T-helper 1 cell (primary cell): Measurements from ENCODE around the gene AOAH.
"Not testable (repeated sequence)": the region's sequence is repeated elsewhere in the genome, so short reads cannot be mapped to it uniquely, and the experiment has no call there.

ENCODE experiments used
- DNase-seq, 5 donors: peaks; one replicate each; pipeline ENCODE4 v3.0.0-alpha.2; 2012 to 2020

The AOAH gene

GRCh38 chr7:36535866-36536664 is 188.2 kb downstream of the AOAH start:
- DNase-seq: no peak

- no peak for DNase-seq
Measured at GRCh38 chr7:36533717-36534116, 190.6 kb downstream of the AOAH start.

GRCh38 chr7:36532981-36533499 is 191.3 kb downstream of the AOAH start:
- no peak for DNase-seq

GRCh38 chr7:36531951-36532350 is 192.3 kb downstream of the AOAH start:
- DNase-seq: no peak

GRCh38 chr7:36530456-36530855 is 193.8 kb downstream of the AOAH start:
- no peak for DNase-seq

- DNase-seq: peak in 1 of 5 donors; percentile 26
Measured at GRCh38 chr7:36527549-36527913, 196.8 kb downstream of the AOAH start.

- peak in 1 of 5 donors; percentile 72 for DNase-seq
Measured at GRCh38 chr7:36526863-36527548, 197.3 kb downstream of the AOAH start.

GRCh38 chr7:36523371-36524101 is 200.8 kb downstream of the AOAH start:
- no peak for DNase-seq

- no peak for DNase-seq
Measured at GRCh38 chr7:36522453-36523007, 201.8 kb downstream of the AOAH start.

- no peak for DNase-seq
Measured at GRCh38 chr7:36521911-36522310, 202.4 kb downstream of the AOAH start.

- DNase-seq: no peak
Measured at GRCh38 chr7:36521133-36521532, 203.2 kb downstream of the AOAH start.

- no peak for DNase-seq
Measured at GRCh38 chr7:36515847-36516246, 208.4 kb downstream of the AOAH start.

- no peak for DNase-seq
Measured at GRCh38 chr7:36514289-36515243, 209.7 kb downstream of the AOAH start.

- DNase-seq: no peak
Measured at GRCh38 chr7:36513393-36513792, 210.9 kb downstream of the AOAH start.

- no peak for DNase-seq
Measured at GRCh38 chr7:36512616-36513015, 211.7 kb downstream of the AOAH start.

- DNase-seq: no peak
Measured at GRCh38 chr7:36509962-36510361, 214.3 kb downstream of the AOAH start.

- DNase-seq: no peak
Measured at GRCh38 chr7:36507475-36508440, 216.5 kb downstream of the AOAH start.

GRCh38 chr7:36506820-36507219 is 217.5 kb downstream of the AOAH start:
- DNase-seq: no peak

GRCh38 chr7:36506130-36506798 is 218.0 kb downstream of the AOAH start:
- no peak for DNase-seq

GRCh38 chr7:36504617-36505016 is 219.7 kb downstream of the AOAH start:
- DNase-seq: not testable (repeated sequence)
